Effector memory CD8-positive, alpha-beta T cell (primary cell): Measurements from ENCODE around the gene CORO1A.
"Not testable (repeated sequence)": the region's sequence is repeated elsewhere in the genome, so short reads cannot be mapped to it uniquely, and the experiment has no call there.

Experiments
- ATAC-seq: fragments of 150-1000 bp; cut with Tn5 transposase; replicated peaks from 2 replicates; pipeline ENCODE4 v1.10.0; 2021; ENCODE audit warnings: mild to moderate bottlenecking, moderate library complexity
- DNase-seq, 3 experiments: peaks; one replicate each; pipeline ENCODE4 v3.0.0; 2021
- H3K27ac Mint-ChIP-seq, 2 donors: one replicate each; pipeline ENCODE4 v1.8.0; 2022; ENCODE audit warnings: mild to moderate bottlenecking in 2 of 2, mixed read lengths in 2 of 2, moderate library complexity in 2 of 2
- H3K27me3 Mint-ChIP-seq, 2 donors: one replicate each; pipeline ENCODE4 v1.8.0; 2022; ENCODE audit warnings: mixed read lengths in 2 of 2
- H3K36me3 Mint-ChIP-seq: one replicate; pipeline ENCODE4 v1.8.0; 2022; ENCODE audit warnings: mild to moderate bottlenecking, moderate library complexity, mixed read lengths; ENCODE audit not compliant: insufficient read depth
- H3K4me1 Mint-ChIP-seq, 2 donors: one replicate each; pipeline ENCODE4 v1.8.0; 2022; ENCODE audit warnings: low read depth in 2 of 2, mixed read lengths in 2 of 2
- H3K4me3 Mint-ChIP-seq, 2 donors: one replicate each; pipeline ENCODE4 v1.8.0; 2022; ENCODE audit warnings: mild to moderate bottlenecking in 2 of 2, mixed read lengths in 2 of 2, moderate library complexity in 2 of 2
- H3K9me3 Mint-ChIP-seq, 2 donors: one replicate each; pipeline ENCODE4 v1.8.0; 2022; ENCODE audit warnings: mixed read lengths in 2 of 2

The CORO1A gene

DNA sequence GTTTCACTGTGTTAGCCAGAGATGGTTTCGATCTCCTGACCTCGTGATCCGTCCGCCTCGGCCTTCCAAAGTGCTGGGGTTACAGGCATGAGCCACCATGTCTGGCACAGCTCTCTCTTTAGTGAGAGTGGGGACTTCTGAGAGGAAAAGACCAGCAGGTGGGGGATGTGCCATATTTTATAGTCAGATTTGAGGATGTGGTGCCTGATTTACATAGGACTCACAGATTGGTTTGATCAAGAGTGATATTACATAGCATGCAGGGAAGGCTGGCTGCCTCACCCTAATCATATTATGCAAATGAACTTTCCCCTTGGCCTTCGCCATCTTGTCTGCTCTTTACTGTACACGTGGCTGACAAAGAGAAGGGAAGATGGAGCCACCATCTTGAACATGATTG is 32.3 kb upstream of the CORO1A start:
- H3K4me1 Mint-ChIP-seq, result no peaks in the 10 kb centered on the region
- peaks cover 3% of the 10 kb centered on the region for H3K36me3 Mint-ChIP-seq
- peaks cover 0 to 3% of the 10 kb centered on the region in 2 donors for H3K9me3 Mint-ChIP-seq
- no peak for ATAC-seq
- no peaks in the 10 kb centered on the region for H3K27me3 Mint-ChIP-seq
- DNase-seq, result no peak
- no peak overlapping the region for H3K27ac Mint-ChIP-seq
- no peak overlapping the region for H3K4me3 Mint-ChIP-seq

DNA sequence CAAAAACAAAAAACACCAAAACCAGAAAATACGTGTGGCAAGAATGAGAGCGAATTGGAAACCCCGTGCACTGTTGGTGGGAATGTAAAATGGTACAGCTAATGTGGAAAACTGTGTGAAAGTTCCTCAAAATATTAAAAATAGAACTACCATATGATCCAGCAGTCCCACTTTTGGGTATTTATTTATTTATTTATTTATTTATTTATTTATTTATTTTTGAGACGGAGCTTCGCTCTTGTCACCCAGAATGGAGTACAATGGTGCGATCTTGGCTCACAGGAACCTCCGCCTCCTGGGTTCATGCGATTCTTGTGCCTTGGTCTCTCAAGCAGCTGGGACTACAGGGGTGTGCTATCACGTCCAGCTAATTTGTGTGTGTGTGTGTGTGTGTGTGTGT is 30.9 kb upstream of the CORO1A start:
- H3K27ac Mint-ChIP-seq, result no peak overlapping the region
- H3K4me3 Mint-ChIP-seq, result no peak overlapping the region
- no peak for DNase-seq
- no peak for ATAC-seq
- peaks cover 0 to 3% of the 10 kb centered on the region in 2 donors for H3K9me3 Mint-ChIP-seq
- no peaks in the 10 kb centered on the region for H3K4me1 Mint-ChIP-seq
- H3K27me3 Mint-ChIP-seq, result no peaks in the 10 kb centered on the region
- H3K36me3 Mint-ChIP-seq, result peaks cover 3% of the 10 kb centered on the region

GRCh38 chr16:30155188-30155587 is 28.2 kb upstream of the CORO1A start:
- Mint-ChIP-seq H3K36me3 (peaks cover 3% of the 10 kb centered on the region), H3K27me3 (no peaks in the 10 kb centered on the region), H3K4me1 (no peaks in the 10 kb centered on the region), H3K9me3 (no peaks in the 10 kb centered on the region), H3K4me3 (no peak overlapping the region), H3K27ac (no peak overlapping the region)
- DNase-seq, result no peak
- no peak for ATAC-seq

DNA sequence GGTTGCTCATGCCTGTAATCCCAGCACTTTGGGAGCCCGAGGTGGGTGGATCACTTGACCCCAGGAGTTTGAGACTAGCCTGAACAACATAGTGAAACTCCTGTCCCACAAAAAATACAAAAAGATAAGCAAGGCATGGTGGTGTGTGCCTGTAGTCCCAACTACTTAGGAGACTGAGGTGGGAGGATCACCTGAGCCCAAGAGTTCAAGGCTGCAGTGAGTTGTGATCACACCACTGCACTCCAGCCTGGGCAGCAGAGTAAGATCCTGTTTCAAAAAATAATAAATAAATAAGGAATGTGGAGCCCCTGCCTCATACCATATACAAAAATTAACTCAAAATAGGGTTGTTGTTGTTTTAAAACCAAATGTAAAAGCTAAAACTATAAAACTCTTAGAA is 26.2 kb upstream of the CORO1A start:
- no peaks in the 10 kb centered on the region for H3K36me3 Mint-ChIP-seq
- no peak overlapping the region for H3K4me3 Mint-ChIP-seq
- DNase-seq (no peak), ATAC-seq (no peak)
- H3K27ac Mint-ChIP-seq, result no peak overlapping the region
- H3K27me3 Mint-ChIP-seq, result no peaks in the 10 kb centered on the region
- no peaks in the 10 kb centered on the region for H3K9me3 Mint-ChIP-seq
- H3K4me1 Mint-ChIP-seq, result no peaks in the 10 kb centered on the region

GRCh38 chr16:30163538-30163937 is 19.9 kb upstream of the CORO1A start:
- H3K9me3 Mint-ChIP-seq, result no peaks in the 10 kb centered on the region
- H3K36me3 Mint-ChIP-seq, result no peaks in the 10 kb centered on the region
- H3K4me3 Mint-ChIP-seq, result no peak overlapping the region
- no peak overlapping the region for H3K27ac Mint-ChIP-seq
- no peaks in the 10 kb centered on the region for H3K27me3 Mint-ChIP-seq
- no peak for DNase-seq
- no peak for ATAC-seq
- peaks cover 22 to 25% of the 10 kb centered on the region in 2 donors for H3K4me1 Mint-ChIP-seq

DNA sequence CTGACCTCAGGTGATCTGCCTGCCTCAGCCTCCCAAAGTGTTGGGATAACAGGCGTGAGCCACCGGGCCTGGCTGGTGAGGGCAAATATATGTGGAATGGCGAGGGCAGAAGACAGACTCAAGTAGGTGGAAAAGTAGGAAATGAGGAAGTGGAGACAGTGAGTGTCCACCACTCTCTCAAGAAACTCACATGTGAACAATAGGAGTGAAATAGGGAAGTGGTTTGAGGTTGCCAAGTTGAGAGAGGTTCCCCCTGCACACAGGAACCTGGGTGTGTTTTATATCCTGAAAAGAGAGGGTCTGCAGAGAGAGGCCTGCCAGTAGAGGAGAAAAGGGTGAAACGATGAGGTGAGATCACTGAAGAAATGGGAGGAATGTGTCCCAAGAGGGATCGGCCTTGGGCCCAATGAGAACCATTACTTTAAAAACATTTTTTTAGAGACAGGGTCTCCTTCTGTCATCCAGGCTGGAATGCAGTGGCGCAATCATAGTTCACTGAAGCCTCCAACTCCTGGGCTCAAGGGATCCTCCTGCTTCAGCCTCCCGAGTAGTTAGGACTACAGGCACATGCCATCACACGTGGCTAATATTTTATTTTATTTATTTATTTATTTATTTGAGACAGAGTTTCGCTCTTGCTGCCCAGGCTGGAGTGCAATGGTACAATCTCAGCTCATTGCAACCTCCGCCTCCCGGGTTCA is 17.1 kb upstream of the CORO1A start:
- H3K4me1 Mint-ChIP-seq, result peaks cover 22 to 25% of the 10 kb centered on the region in 2 donors
- peak; percentile 73 for ATAC-seq
- no peaks in the 10 kb centered on the region for H3K27me3 Mint-ChIP-seq
- peak overlapping the region; percentile 23 to 82 for H3K27ac Mint-ChIP-seq
- H3K36me3 Mint-ChIP-seq, result peaks cover 4% of the 10 kb centered on the region
- DNase-seq, result no peak
- H3K4me3 Mint-ChIP-seq, result peak overlapping the region; percentile 54 to 64
- H3K9me3 Mint-ChIP-seq, result no peaks in the 10 kb centered on the region

DNA sequence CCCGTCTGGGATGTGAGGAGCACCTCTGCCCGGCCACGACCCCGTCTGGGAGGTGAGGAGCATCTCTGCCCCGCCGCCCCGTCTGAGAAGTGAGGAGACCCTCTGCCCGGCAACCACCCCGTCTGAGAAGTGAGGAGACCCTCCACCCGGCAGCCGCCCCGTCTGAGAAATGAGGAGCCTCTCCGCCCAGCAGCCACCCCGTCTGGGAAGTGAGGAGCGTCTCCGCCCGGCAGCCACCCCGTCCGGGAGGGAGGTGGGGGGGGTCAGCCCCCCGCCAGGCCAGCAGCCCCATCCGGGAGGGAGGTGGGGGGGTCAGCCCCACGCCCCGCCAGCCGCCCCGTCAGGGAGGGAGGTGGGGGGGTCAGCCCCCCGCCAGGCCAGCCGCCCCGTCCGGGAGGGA is 14.7 kb upstream of the CORO1A start:
- peaks cover 22 to 25% of the 10 kb centered on the region in 2 donors for H3K4me1 Mint-ChIP-seq
- not testable (repeated sequence) for ATAC-seq, H3K27me3 Mint-ChIP-seq, H3K4me3 Mint-ChIP-seq, H3K9me3 Mint-ChIP-seq, H3K36me3 Mint-ChIP-seq, DNase-seq, H3K27ac Mint-ChIP-seq

GRCh38 chr16:30169416-30169815 is 14.0 kb upstream of the CORO1A start:
- not testable (repeated sequence) for H3K27me3 Mint-ChIP-seq, H3K4me3 Mint-ChIP-seq, H3K36me3 Mint-ChIP-seq, DNase-seq, H3K9me3 Mint-ChIP-seq, ATAC-seq, H3K27ac Mint-ChIP-seq
- H3K4me1 Mint-ChIP-seq, result peaks cover 22 to 25% of the 10 kb centered on the region in 2 donors

- H3K36me3 Mint-ChIP-seq, H3K4me3 Mint-ChIP-seq, H3K27me3 Mint-ChIP-seq, ATAC-seq, H3K9me3 Mint-ChIP-seq, DNase-seq, H3K27ac Mint-ChIP-seq: not testable (repeated sequence)
- H3K4me1 Mint-ChIP-seq, result peaks cover 20% of the 10 kb centered on the region in 2 donors
Observed at GRCh38 chr16:30170145-30170544, 13.3 kb upstream of the CORO1A start.

- ATAC-seq, result no peak
Observed at GRCh38 chr16:30173054-30173453, 10.3 kb upstream of the CORO1A start.

GRCh38 chr16:30176876-30177275 is 6.5 kb upstream of the CORO1A start:
- H3K9me3 Mint-ChIP-seq, DNase-seq, H3K27me3 Mint-ChIP-seq, H3K4me3 Mint-ChIP-seq, ATAC-seq, H3K36me3 Mint-ChIP-seq, H3K4me1 Mint-ChIP-seq, H3K27ac Mint-ChIP-seq: not testable (repeated sequence)

More at GRCh38 chr16:30173054-30173453, 10.3 kb upstream of the CORO1A start:
- no peaks in the 10 kb centered on the region for H3K4me1 Mint-ChIP-seq
- no peak overlapping the region for H3K27ac Mint-ChIP-seq
- H3K4me3 Mint-ChIP-seq, result no peak overlapping the region
- peaks cover 4% of the 10 kb centered on the region for H3K36me3 Mint-ChIP-seq
- DNase-seq, result no peak
- no peaks in the 10 kb centered on the region for H3K27me3 Mint-ChIP-seq
- H3K9me3 Mint-ChIP-seq, result no peaks in the 10 kb centered on the region

- Mint-ChIP-seq H3K27ac (no peak overlapping the region), H3K36me3 (peaks cover 22% of the 10 kb centered on the region), H3K4me3 (no peak overlapping the region), H3K4me1 (peaks cover 5 to 13% of the 10 kb centered on the region in 2 donors), H3K9me3 (no peaks in the 10 kb centered on the region), H3K27me3 (no peaks in the 10 kb centered on the region)
- DNase-seq (no peak), ATAC-seq (no peak)
Observed at GRCh38 chr16:30179195-30179594, 4.2 kb upstream of the CORO1A start.

DNA sequence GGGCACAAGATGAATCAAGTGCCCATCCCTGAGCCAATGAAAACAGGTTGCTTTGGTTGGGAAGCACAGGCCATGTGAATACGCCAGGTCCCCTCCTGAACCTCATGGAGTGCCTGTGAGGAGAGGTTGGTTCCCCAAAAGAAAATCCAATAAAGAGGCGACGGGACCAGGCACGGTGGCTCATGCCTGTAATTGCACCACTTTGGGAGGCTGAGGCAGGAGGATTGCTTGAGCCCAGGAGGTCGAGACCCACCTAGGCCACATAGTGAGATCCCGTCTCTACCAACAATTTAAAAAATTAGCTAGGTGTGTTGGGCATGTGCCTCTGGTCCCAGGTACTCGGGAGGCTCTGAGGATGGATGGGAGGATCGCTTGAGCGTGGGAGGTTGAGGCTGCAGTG is 3.5 kb upstream of the CORO1A start:
- H3K4me3 Mint-ChIP-seq, result no peak overlapping the region
- no peaks in the 10 kb centered on the region for H3K9me3 Mint-ChIP-seq
- H3K27ac Mint-ChIP-seq, result no peak overlapping the region
- no peaks in the 10 kb centered on the region for H3K27me3 Mint-ChIP-seq
- no peak for ATAC-seq
- peaks cover 29% of the 10 kb centered on the region for H3K36me3 Mint-ChIP-seq
- no peak for DNase-seq
- H3K4me1 Mint-ChIP-seq, result peaks cover 11 to 20% of the 10 kb centered on the region in 2 donors

DNA sequence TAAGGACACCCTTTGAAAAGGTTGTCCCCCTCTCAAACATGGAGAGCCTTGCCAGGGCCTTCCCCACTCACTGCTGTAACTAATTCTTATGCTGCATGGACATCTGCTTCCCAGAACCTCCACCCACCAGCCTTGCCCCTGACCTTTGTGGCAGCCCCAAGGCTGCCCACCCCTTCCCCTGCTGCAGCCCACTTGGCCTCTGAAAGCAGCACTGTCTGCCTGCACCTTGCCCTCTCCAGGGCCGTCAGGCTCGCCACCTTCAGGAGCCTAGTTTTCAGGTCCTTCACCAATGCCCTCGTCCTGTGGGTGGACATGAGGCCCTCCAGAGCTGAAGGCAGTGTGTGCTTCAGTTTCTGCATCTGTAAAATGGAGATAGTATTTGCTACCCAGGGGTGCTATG is 2.7 kb upstream of the CORO1A start:
- Mint-ChIP-seq H3K27ac (no peak overlapping the region), H3K4me1 (peaks cover 14 to 22% of the 10 kb centered on the region in 2 donors), H3K4me3 (no peak overlapping the region), H3K9me3 (no peaks in the 10 kb centered on the region), H3K27me3 (no peaks in the 10 kb centered on the region), H3K36me3 (peaks cover 37% of the 10 kb centered on the region)
- ATAC-seq (no peak), DNase-seq (no peak)
